ENCODE data around the gene TUBA3C. TPM values are rescaled to one million over a fixed set of nuclear protein-coding genes. Genes with fewer than 3 reads are reported as not detected.
"Not testable (repeated sequence)": the region's sequence is repeated elsewhere in the genome, so short reads cannot be mapped to it uniquely, and the experiment has no call there.

The TUBA3C gene
- polyA plus RNA-seq, 2 donors: not detected

DNA sequence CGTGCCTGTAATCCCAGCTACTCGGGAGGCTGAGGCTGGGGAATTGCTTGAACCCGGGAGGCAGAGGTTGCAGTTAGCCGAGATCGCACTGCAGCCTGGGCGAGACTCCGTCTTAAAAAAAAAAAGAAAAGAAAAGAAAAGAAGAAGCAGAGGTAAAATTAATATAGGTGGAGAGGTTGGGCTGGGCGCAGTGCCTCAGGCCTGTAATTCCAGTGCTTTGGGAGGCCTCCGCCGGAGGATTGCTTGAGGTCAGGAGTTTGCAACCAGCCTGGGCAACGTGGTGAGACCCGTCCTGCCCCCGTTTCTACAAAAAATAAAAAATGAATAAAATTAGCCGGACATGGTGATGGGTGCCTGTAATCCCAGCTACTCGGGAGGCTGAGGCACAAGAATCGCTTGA is 912 bp upstream of the TUBA3C start:
- 87 to 89% methylated on average over 16 of the region's 16 CpGs for WGBS, 2 donors
- no peaks in the 10 kb centered on the region for H3K4me1 ChIP-seq (ENCODE audit: control insufficient read depth in 2 of 2, insufficient read depth in 2 of 2, low read length in 1 of 2)
- H3K9me3 ChIP-seq (ENCODE audit: control insufficient read depth in 2 of 2, insufficient read depth in 1 of 2, low read depth in 1 of 2, low read length in 1 of 2): peaks cover 6 to 21% of the 10 kb centered on the region in 2 donors
- no peak overlapping the region for H3K4me3 ChIP-seq (ENCODE audit: low read depth in 1 of 2, low read length in 2 of 2)
- no peak overlapping the region for H3K27ac ChIP-seq (ENCODE audit: low read depth in 2 of 2, low read length in 1 of 2)
- H3K36me3 ChIP-seq (ENCODE audit: control insufficient read depth in 2 of 2, insufficient read depth in 2 of 2, low read length in 1 of 2): no peaks in the 10 kb centered on the region
- no peaks in the 10 kb centered on the region for H3K27me3 ChIP-seq (ENCODE audit: control insufficient read depth in 1 of 2, insufficient read depth in 2 of 2, low read length in 2 of 2)

DNA sequence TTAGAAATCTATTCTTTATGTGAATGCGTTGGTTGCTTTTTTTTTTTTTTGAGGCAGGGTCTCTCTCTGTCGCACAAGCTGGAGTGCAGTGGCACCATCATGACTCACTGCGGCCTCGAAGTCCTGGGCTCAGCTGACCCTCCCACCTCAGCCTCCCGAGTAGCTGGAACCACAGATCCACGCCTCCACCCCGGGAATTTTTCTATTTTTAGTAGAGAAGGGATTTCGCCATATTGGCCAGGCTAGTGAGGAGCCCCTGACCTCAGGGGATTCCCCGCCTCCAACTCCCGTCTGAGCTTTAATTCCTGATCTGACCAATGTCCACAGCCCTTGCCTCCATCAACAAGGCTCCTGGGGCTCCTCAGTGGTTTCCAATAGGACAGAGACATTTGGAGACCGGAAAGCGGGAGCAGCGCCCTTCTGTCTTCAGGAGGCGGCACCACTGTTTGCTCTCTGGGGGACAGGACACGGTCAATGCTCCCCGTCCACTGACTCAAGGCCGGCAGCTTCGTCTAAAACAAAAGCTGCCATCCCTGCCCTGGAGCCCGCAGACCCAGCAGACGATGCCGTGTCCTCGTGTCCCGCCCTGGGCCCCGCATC is 503 bp downstream of the TUBA3C start:
- H3K27me3 ChIP-seq (ENCODE audit: control insufficient read depth in 1 of 2, insufficient read depth in 2 of 2, low read length in 2 of 2): no peaks in the 10 kb centered on the region
- no peaks in the 10 kb centered on the region for H3K4me1 ChIP-seq (ENCODE audit: control insufficient read depth in 2 of 2, insufficient read depth in 2 of 2, low read length in 1 of 2)
- no peak overlapping the region for H3K27ac ChIP-seq (ENCODE audit: low read depth in 2 of 2, low read length in 1 of 2)
- H3K4me3 ChIP-seq (ENCODE audit: low read depth in 1 of 2, low read length in 2 of 2): no peak overlapping the region
- peaks cover 9 to 28% of the 10 kb centered on the region in 2 donors for H3K9me3 ChIP-seq (ENCODE audit: control insufficient read depth in 2 of 2, insufficient read depth in 1 of 2, low read depth in 1 of 2, low read length in 1 of 2)
- no peaks in the 10 kb centered on the region for H3K36me3 ChIP-seq (ENCODE audit: control insufficient read depth in 2 of 2, insufficient read depth in 2 of 2, low read length in 1 of 2)
- 91 to 92% methylated on average over 24 of the region's 24 CpGs for WGBS, 2 donors

DNA sequence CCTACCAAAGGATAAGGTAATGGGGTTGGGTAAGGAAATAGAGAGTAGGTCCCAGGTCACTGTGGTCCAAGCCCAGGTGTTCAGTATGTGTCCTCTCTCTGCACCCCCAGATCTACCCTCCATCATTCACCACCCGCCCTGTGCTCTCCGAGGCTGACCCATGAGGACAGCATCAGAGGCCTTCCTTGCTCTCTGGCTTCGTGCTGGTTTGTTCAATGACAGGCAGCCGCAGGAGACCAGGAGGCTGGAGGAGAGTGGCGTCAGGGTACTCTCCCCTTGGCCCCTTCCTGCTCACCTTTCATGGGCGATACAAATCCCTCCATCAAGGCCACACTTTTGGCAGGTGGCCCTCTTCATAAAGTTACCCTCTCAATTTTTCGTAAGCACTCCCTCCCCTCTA is 1.7 kb downstream of the TUBA3C start:
- H3K36me3 ChIP-seq (ENCODE audit: control insufficient read depth in 2 of 2, insufficient read depth in 2 of 2, low read length in 1 of 2): no peaks in the 10 kb centered on the region
- WGBS, 2 donors: 77 to 80% methylated on average over 7 of the region's 7 CpGs
- H3K27me3 ChIP-seq (ENCODE audit: control insufficient read depth in 1 of 2, insufficient read depth in 2 of 2, low read length in 2 of 2): no peaks in the 10 kb centered on the region
- no peaks in the 10 kb centered on the region for H3K4me1 ChIP-seq (ENCODE audit: control insufficient read depth in 2 of 2, insufficient read depth in 2 of 2, low read length in 1 of 2)
- H3K27ac ChIP-seq (ENCODE audit: low read depth in 2 of 2, low read length in 1 of 2): no peak overlapping the region
- H3K9me3 ChIP-seq (ENCODE audit: control insufficient read depth in 2 of 2, insufficient read depth in 1 of 2, low read depth in 1 of 2, low read length in 1 of 2): peaks cover 9 to 23% of the 10 kb centered on the region in 2 donors
- no peak overlapping the region for H3K4me3 ChIP-seq (ENCODE audit: low read depth in 1 of 2, low read length in 2 of 2)

DNA sequence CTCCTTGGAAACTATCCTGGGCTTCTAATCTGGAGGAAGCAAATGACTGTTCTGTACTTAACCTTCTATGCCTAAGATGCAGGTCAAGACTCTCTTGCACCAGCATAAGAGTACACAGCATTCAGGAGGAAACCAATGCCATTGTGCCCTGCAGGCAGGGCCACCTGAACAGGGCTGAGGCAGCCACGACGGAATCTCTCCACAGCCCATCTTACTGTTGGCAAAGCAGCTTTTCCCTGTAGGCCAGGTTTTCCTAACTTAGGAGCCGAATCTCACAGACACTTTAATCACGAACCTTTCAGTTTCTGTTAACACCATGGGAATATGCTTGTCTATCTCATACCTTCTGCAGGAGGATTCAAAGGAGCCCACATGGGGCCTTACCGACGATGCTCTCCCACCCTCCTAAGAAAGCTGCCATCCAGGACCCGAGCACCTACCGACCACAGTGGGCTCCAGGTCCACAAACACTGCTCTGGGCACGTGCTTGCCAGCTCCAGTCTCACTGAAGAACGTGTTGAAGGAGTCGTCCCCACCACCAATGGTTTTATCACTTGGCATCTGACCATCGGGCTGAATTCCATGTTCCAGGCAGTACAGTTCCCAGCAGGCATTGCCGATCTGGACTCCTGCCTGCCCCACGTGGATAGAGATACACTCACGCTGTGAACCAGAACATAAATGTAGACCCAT is 2.6 kb downstream of the TUBA3C start:
- Histone ChIP-seq H3K27me3 (ENCODE audit: control insufficient read depth in 1 of 2, insufficient read depth in 2 of 2, low read length in 2 of 2) (no peaks in the 10 kb centered on the region), H3K4me3 (ENCODE audit: low read depth in 1 of 2, low read length in 2 of 2) (no peak overlapping the region), H3K4me1 (ENCODE audit: control insufficient read depth in 2 of 2, insufficient read depth in 2 of 2, low read length in 1 of 2) (no peaks in the 10 kb centered on the region), H3K27ac (ENCODE audit: low read depth in 2 of 2, low read length in 1 of 2) (no peak overlapping the region), H3K9me3 (ENCODE audit: control insufficient read depth in 2 of 2, insufficient read depth in 1 of 2, low read depth in 1 of 2, low read length in 1 of 2) (peaks cover 9 to 21% of the 10 kb centered on the region in 2 donors), H3K36me3 (ENCODE audit: control insufficient read depth in 2 of 2, insufficient read depth in 2 of 2, low read length in 1 of 2) (no peaks in the 10 kb centered on the region)
- 74 to 78% methylated on average over 15 of the region's 15 CpGs for WGBS, 2 donors

DNA sequence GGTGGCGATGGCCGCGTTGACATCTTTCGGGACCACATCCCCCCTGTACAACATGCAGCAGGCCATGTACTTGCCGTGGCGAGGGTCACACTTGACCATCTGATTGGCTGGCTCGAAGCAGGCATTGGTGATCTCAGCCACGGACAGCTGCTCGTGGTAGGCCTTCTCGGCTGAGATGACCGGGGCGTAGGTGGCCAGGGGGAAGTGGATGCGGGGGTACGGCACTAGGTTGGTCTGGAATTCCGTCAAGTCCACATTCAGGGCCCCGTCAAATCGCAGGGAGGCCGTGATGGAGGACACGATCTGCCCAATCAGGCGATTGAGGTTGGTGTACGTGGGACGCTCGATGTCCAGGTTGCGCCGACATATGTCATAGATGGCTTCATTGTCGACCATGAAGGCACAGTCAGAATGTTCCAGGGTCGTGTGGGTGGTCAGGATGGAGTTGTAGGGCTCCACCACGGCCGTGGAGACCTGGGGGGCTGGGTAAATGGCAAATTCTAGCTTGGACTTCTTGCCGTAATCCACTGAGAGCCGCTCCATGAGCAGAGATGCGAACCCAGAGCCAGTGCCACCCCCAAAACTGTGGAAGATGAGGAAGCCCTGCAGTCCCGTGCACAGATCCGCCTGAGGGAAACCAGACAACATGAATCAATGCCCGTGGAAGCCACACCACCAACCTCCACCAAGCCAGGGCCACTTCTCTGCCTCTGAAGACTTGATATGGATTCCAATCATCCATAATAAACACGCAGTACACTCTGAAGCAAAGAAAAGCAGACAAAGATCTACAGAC is 4.4 kb downstream of the TUBA3C start:
- H3K9me3 ChIP-seq (ENCODE audit: control insufficient read depth in 2 of 2, insufficient read depth in 1 of 2, low read depth in 1 of 2, low read length in 1 of 2): peaks cover 9 to 19% of the 10 kb centered on the region in 2 donors
- not testable (repeated sequence) for H3K36me3 ChIP-seq (ENCODE audit: control insufficient read depth in 2 of 2, insufficient read depth in 2 of 2, low read length in 1 of 2); H3K27me3 ChIP-seq (ENCODE audit: control insufficient read depth in 1 of 2, insufficient read depth in 2 of 2, low read length in 2 of 2); H3K27ac ChIP-seq (ENCODE audit: low read depth in 2 of 2, low read length in 1 of 2); H3K4me1 ChIP-seq (ENCODE audit: control insufficient read depth in 2 of 2, insufficient read depth in 2 of 2, low read length in 1 of 2); H3K4me3 ChIP-seq (ENCODE audit: low read depth in 1 of 2, low read length in 2 of 2)
- WGBS, 2 donors: 82 to 84% methylated on average over 36 of the region's 36 CpGs

DNA sequence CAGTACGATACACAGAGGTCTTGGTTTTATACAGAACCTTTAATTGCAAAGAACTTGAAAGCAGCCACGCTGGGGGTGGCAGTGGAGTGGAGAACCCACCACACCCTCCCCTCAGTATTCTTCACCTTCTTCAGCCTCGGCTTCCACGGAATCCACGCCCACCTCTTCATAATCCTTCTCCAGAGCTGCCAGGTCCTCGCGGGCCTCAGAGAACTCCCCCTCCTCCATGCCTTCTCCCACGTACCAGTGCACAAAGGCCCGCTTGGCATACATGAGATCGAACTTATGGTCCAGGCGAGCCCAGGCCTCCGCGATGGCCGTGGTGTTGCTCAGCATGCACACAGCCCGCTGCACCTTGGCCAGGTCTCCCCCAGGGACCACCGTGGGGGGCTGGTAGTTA is 7.9 kb downstream of the TUBA3C start:
- peaks cover 9% of the 10 kb centered on the region in 2 donors for H3K9me3 ChIP-seq (ENCODE audit: control insufficient read depth in 2 of 2, insufficient read depth in 1 of 2, low read depth in 1 of 2, low read length in 1 of 2)
- no peaks in the 10 kb centered on the region for H3K4me1 ChIP-seq (ENCODE audit: control insufficient read depth in 2 of 2, insufficient read depth in 2 of 2, low read length in 1 of 2)
- 75 to 80% methylated on average over 16 of the region's 16 CpGs for WGBS, 2 donors
- H3K27me3 ChIP-seq (ENCODE audit: control insufficient read depth in 1 of 2, insufficient read depth in 2 of 2, low read length in 2 of 2): no peaks in the 10 kb centered on the region
- no peak overlapping the region for H3K27ac ChIP-seq (ENCODE audit: low read depth in 2 of 2, low read length in 1 of 2)
- H3K36me3 ChIP-seq (ENCODE audit: control insufficient read depth in 2 of 2, insufficient read depth in 2 of 2, low read length in 1 of 2): no peaks in the 10 kb centered on the region
- H3K4me3 ChIP-seq (ENCODE audit: low read depth in 1 of 2, low read length in 2 of 2): no peak overlapping the region

DNA sequence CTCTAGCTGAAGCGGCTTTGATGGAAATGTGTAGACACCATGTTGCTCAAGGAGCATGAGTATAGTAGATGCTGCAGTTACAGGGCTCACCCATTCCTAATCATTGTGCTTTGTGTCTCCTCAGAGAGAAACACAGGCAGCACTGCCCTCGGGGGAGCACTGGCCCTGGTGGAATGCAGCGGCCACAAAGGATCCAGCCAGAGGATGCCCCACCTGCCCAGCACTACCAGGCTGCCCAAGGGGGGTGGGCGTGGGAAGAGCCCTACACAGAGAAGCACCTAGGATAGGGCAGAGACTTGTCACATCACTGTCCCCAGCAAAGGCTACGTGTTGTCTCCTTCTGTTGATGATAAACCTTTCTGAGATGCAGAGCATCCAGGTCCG is 9.0 kb downstream of the TUBA3C start:
- no peak overlapping the region for H3K4me3 ChIP-seq (ENCODE audit: low read depth in 1 of 2, low read length in 2 of 2)
- no peak overlapping the region for H3K27ac ChIP-seq (ENCODE audit: low read depth in 2 of 2, low read length in 1 of 2)
- no peaks in the 10 kb centered on the region for H3K36me3 ChIP-seq (ENCODE audit: control insufficient read depth in 2 of 2, insufficient read depth in 2 of 2, low read length in 1 of 2)
- WGBS, 2 donors: 52 to 65% methylated on average over 6 of the region's 6 CpGs
- no peaks in the 10 kb centered on the region for H3K4me1 ChIP-seq (ENCODE audit: control insufficient read depth in 2 of 2, insufficient read depth in 2 of 2, low read length in 1 of 2)
- H3K27me3 ChIP-seq (ENCODE audit: control insufficient read depth in 1 of 2, insufficient read depth in 2 of 2, low read length in 2 of 2): no peaks in the 10 kb centered on the region
- peaks cover 9% of the 10 kb centered on the region in 2 donors for H3K9me3 ChIP-seq (ENCODE audit: control insufficient read depth in 2 of 2, insufficient read depth in 1 of 2, low read depth in 1 of 2, low read length in 1 of 2)

DNA sequence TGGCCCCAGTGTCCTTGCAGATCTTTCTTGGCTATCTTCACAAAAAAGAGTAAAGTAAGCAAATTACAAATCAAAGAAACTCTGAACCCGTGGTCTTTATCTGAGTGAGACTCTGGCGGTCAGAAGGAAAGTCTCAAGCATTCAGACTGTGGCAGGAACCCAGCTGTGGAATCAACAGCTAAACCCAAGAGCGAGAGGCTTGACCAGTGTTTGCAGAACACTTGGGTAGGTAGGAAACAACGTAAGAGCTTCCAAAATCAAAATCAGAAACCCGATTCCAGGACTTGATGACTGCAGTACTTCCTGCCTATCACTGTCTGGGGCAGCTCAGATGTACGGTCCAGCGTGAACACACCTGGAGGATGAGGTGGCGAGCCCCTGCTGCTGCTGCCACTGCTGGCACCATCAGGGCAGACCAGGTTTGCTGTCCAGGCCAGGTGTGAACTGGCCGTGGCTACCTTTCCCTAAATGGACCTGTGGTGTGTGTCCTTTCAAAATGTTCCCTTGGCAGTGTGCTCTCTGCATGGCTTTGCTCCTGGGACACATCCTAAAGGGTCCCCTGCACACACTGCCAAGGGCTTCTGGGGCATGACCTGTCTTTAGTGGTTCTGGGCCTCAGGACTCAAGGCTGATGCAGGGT is 9.5 kb downstream of the TUBA3C start:
- Histone ChIP-seq H3K27ac (ENCODE audit: low read depth in 2 of 2, low read length in 1 of 2) (no peak overlapping the region), H3K9me3 (ENCODE audit: control insufficient read depth in 2 of 2, insufficient read depth in 1 of 2, low read depth in 1 of 2, low read length in 1 of 2) (peaks cover 5 to 9% of the 10 kb centered on the region in 2 donors), H3K27me3 (ENCODE audit: control insufficient read depth in 1 of 2, insufficient read depth in 2 of 2, low read length in 2 of 2) (no peaks in the 10 kb centered on the region), H3K36me3 (ENCODE audit: control insufficient read depth in 2 of 2, insufficient read depth in 2 of 2, low read length in 1 of 2) (no peaks in the 10 kb centered on the region), H3K4me1 (ENCODE audit: control insufficient read depth in 2 of 2, insufficient read depth in 2 of 2, low read length in 1 of 2) (no peaks in the 10 kb centered on the region), H3K4me3 (ENCODE audit: low read depth in 1 of 2, low read length in 2 of 2) (no peak overlapping the region)
- WGBS, 2 donors: 65 to 68% methylated on average over 9 of the region's 9 CpGs

DNA sequence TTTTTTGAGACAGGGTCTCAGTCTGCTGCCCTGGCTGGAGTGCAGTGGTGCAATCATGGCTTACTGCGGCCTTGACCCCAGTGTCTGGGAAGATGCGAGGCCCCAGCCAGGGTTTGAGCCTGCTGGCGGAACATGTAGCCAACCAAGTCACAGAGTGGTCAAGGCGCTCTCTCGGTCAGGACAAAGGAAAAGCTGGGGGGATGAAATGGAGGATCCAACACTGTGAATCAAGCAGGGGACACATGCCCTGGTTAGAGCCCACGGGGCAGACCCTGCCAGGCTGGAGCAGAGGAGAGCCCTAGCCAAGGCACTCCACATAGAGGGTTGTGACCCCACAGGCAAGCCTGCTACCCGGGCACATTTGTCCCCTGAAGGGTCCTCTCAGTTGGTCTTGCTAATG is 10.1 kb downstream of the TUBA3C start:
- Histone ChIP-seq H3K9me3 (ENCODE audit: control insufficient read depth in 2 of 2, insufficient read depth in 1 of 2, low read depth in 1 of 2, low read length in 1 of 2) (peaks cover 5 to 9% of the 10 kb centered on the region in 2 donors), H3K36me3 (ENCODE audit: control insufficient read depth in 2 of 2, insufficient read depth in 2 of 2, low read length in 1 of 2) (no peaks in the 10 kb centered on the region), H3K4me1 (ENCODE audit: control insufficient read depth in 2 of 2, insufficient read depth in 2 of 2, low read length in 1 of 2) (no peaks in the 10 kb centered on the region), H3K4me3 (ENCODE audit: low read depth in 1 of 2, low read length in 2 of 2) (no peak overlapping the region), H3K27ac (ENCODE audit: low read depth in 2 of 2, low read length in 1 of 2) (no peak overlapping the region), H3K27me3 (ENCODE audit: control insufficient read depth in 1 of 2, insufficient read depth in 2 of 2, low read length in 2 of 2) (no peaks in the 10 kb centered on the region)
- 83 to 85% methylated on average over 7 of the region's 7 CpGs for WGBS, 2 donors

Measured in esophagus (tissue), 2 donors.